ENCODE data around the gene PHACTR3. TPM values are rescaled to one million over a fixed set of nuclear protein-coding genes. Genes with fewer than 3 reads are reported as not detected.

The PHACTR3 gene
- total RNA-seq, 2 donors from 2014 or later: 0.13 TPM; not detected in 1

- no peak overlapping the region for H3K4me3 ChIP-seq (ENCODE audit: low read length)
- no peaks in the 10 kb centered on the region for H3K4me1 ChIP-seq (ENCODE audit: control insufficient read depth, insufficient read depth, low read length)
- H3K27me3 ChIP-seq (ENCODE audit: control insufficient read depth, insufficient read depth, low read length, poor library complexity, severe bottlenecking): no peaks in the 10 kb centered on the region
- Mint-ChIP-seq H3K36me3 (ENCODE audit: low read depth) (no peaks in the 10 kb centered on the region), H3K4me3 (no peak overlapping the region), H3K4me1 (no peaks in the 10 kb centered on the region), H3K27ac (no peak overlapping the region), H3K9me3 (no peaks in the 10 kb centered on the region), H3K27me3 (ENCODE audit: insufficient read depth) (peaks cover 25% of the 10 kb centered on the region)
- H3K9me3 ChIP-seq (ENCODE audit: control insufficient read depth, low read length): peaks cover 11% of the 10 kb centered on the region
- H3K36me3 ChIP-seq (ENCODE audit: control insufficient read depth, insufficient read depth, low read length): no peaks in the 10 kb centered on the region
- peak; percentile 20 for DNase-seq
- TF ChIP-seq CTCF (conservative IDR thresholded peaks at IDR 0.05): no peak
- H3K9ac ChIP-seq (ENCODE audit: extremely low read depth, low read length, poor library complexity, severe bottlenecking): no peak overlapping the region
- 82% methylated on average over 10 of the region's 10 CpGs; no CpG with 5 or more reads in 1 of the 2 experiments for WGBS, 2 experiments (ENCODE audit: insufficient coverage in 1 of 2, insufficient read length in 1 of 2)
- H3K27ac ChIP-seq (ENCODE audit: low read depth, low read length): no peak overlapping the region
These were observed 132.0 kb downstream of the PHACTR3 start for GRCh38 chr20:59736366-59736765.

- H3K9me3 ChIP-seq (ENCODE audit: control insufficient read depth, low read length): peaks cover 11% of the 10 kb centered on the region
- no peaks in the 10 kb centered on the region for H3K36me3 ChIP-seq (ENCODE audit: control insufficient read depth, insufficient read depth, low read length)
- Mint-ChIP-seq H3K4me3 (no peak overlapping the region), H3K27me3 (ENCODE audit: insufficient read depth) (peaks cover 25% of the 10 kb centered on the region), H3K36me3 (ENCODE audit: low read depth) (no peaks in the 10 kb centered on the region), H3K4me1 (no peaks in the 10 kb centered on the region), H3K27ac (no peak overlapping the region), H3K9me3 (no peaks in the 10 kb centered on the region)
- H3K4me3 ChIP-seq (ENCODE audit: low read length): no peak overlapping the region
- no peaks in the 10 kb centered on the region for H3K27me3 ChIP-seq (ENCODE audit: control insufficient read depth, insufficient read depth, low read length, poor library complexity, severe bottlenecking)
- peak; percentile 28 for DNase-seq
- WGBS, 2 experiments (ENCODE audit: insufficient coverage in 1 of 2, insufficient read length in 1 of 2): 74 to 87% methylated on average over 6 to 16 of the region's 16 CpGs
- no peak for TF ChIP-seq CTCF (conservative IDR thresholded peaks at IDR 0.05)
- H3K4me1 ChIP-seq (ENCODE audit: control insufficient read depth, insufficient read depth, low read length): no peaks in the 10 kb centered on the region
- no peak overlapping the region for H3K27ac ChIP-seq (ENCODE audit: low read depth, low read length)
- H3K9ac ChIP-seq (ENCODE audit: extremely low read depth, low read length, poor library complexity, severe bottlenecking): no peak overlapping the region
These were observed 132.8 kb downstream of the PHACTR3 start for GRCh38 chr20:59737073-59737666.

GRCh38 chr20:59737816-59738215 lies 133.5 kb downstream of the PHACTR3 start:
- no peak overlapping the region for H3K27ac Mint-ChIP-seq

More at GRCh38 chr20:59737816-59738215, 133.5 kb downstream of the PHACTR3 start:
- Mint-ChIP-seq H3K36me3 (ENCODE audit: low read depth) (no peaks in the 10 kb centered on the region), H3K27me3 (ENCODE audit: insufficient read depth) (peaks cover 25% of the 10 kb centered on the region), H3K4me1 (no peaks in the 10 kb centered on the region), H3K4me3 (no peak overlapping the region), H3K9me3 (no peaks in the 10 kb centered on the region)
- no peak overlapping the region for H3K27ac ChIP-seq (ENCODE audit: low read depth, low read length)
- H3K27me3 ChIP-seq (ENCODE audit: control insufficient read depth, insufficient read depth, low read length, poor library complexity, severe bottlenecking): no peaks in the 10 kb centered on the region
- no peak overlapping the region for H3K4me3 ChIP-seq (ENCODE audit: low read length)
- H3K9me3 ChIP-seq (ENCODE audit: control insufficient read depth, low read length): peaks cover 10% of the 10 kb centered on the region
- H3K36me3 ChIP-seq (ENCODE audit: control insufficient read depth, insufficient read depth, low read length): no peaks in the 10 kb centered on the region
- no peaks in the 10 kb centered on the region for H3K4me1 ChIP-seq (ENCODE audit: control insufficient read depth, insufficient read depth, low read length)
- TF ChIP-seq CTCF (conservative IDR thresholded peaks at IDR 0.05): no peak
- 61% methylated on average over 2 of the region's 4 CpGs; no CpG with 5 or more reads in 1 of the 2 experiments for WGBS, 2 experiments (ENCODE audit: insufficient coverage in 1 of 2, insufficient read length in 1 of 2)
- no peak for DNase-seq
- H3K9ac ChIP-seq (ENCODE audit: extremely low read depth, low read length, poor library complexity, severe bottlenecking): no peak overlapping the region
